Stimulated activated CD8-positive, alpha-beta memory T cell treated with anti-CD3 and anti-CD28 coated beads, Interleukin-2, amount 100 ng/mL, for 48 hours (primary cell): ENCODE measurements around the gene SPRR2B.
"Not testable (repeated sequence)": the region's sequence is repeated elsewhere in the genome, so short reads cannot be mapped to it uniquely, and the experiment has no call there.

Source experiments
- DNase-seq, 2 donors: peaks; one replicate each; pipeline ENCODE4 v3.0.0-alpha.2; 2020; ENCODE audit warnings: low read depth in 2 of 2

The SPRR2B gene

DNA sequence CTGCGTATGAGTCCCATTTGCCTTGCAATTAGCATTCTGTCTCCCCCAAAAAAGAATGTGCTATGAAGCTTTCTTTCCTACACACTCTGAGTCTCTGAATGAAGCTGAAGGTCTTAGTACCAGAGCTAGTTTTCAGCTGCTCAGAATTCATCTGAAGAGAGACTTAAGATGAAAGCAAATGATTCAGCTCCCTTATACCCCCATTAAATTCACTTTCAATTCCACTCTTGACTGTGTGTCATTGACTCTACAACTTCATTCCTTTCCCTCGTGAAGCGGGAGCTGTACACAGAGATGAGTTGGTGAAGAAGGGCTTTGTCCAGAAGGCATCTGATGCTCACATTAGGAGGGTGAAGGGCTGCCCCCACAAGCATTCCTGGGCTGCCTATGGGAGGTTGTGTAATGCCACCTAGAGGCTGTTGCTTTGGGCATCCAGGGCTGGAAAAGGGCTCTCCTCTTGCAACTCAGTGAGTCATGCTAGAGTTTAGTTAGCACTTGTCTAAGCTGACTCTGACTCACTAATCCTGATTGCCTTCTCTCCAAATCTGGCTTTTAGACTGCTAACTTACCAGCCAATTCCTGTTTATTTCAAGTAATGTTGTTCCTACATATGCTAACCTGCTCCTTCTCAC lies 38.6 kb downstream of the SPRR2B start:
- DNase-seq, result no peak

DNA sequence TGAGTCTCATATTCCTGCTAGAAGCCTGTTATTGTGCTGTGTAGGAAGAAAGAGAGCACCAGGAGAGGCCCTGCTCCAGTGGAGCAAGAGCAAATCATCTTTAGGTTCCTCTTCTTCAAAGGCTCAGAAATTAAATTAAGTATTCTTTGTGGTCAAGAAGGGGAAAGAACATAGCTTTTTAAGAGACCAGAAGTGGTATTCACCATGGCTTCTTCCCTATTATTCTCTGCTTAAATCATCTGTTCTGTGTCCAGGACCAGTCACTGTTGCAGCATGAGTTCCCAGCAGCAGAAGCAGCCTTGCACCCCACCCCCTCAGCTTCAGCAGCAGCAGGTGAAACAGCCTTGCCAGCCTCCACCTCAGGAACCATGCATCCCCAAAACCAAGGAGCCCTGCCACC lies 39.3 kb downstream of the SPRR2B start:
- DNase-seq, result no peak

DNA sequence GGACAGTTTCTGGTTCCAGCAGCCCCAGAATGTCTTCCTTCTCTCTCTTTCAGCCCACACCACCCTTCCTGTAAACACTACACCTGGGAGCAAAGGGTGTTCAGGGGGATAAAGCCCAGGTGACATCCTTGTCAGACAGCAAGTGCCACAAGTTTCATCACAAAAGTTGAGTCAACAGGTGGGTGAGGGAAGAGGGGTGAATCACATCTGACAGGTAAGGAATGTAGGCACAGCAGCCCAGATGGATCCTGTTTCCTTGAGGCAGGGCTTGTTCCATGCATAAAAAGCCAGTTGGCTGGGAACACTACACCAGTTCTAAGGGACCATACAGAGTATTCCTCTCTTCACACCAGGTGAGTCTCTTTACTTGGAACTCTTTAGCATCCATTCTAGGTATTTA lies 40.5 kb downstream of the SPRR2B start, which contains the start of gene SPRR1B:
Gene SPRR1B, plus strand, starts transcription at position 309 of the 400 bp plus-strand sequence. CDS start 1,143 bp downstream, outside the sequence.
- no peak for DNase-seq

DNA sequence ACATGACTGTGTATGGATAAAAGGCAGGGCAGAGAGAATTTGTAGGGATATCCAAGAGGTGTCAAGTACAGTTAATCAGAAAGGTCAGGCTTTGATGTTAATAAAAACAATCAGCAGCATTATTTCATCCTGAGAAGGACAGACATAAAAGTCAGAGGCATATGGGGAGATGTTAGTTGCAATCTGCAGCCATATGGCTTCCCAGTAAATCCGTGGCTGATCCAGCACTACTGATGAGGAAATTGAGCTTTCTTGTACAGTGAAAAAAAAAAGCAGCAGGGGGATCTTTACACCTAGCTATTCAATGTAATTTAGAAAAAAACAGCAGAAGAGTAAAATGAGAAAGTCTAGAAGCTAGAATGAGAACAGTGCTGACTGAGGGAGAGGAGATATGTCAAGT lies 42.6 kb downstream of the SPRR2B start:
- no peak for DNase-seq

DNA sequence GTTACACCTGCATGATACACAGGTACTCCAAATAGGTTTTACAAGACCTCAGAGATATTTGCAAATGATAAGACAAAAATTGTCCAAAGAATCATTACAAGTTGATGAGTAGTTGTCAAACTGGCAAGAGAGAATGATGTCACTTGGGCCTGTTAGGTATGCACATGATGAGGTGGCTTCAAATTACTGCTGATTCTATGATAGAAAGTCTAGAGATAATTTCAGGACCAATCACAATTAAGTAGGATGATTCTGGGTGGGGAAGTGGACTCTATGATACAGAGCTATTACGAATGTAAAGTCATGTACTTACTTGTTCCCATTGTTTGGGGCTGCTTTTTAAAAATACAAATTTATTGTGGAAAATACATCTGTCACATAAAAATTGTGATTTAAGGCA lies 45.6 kb downstream of the SPRR2B start:
- no peak for DNase-seq

DNA sequence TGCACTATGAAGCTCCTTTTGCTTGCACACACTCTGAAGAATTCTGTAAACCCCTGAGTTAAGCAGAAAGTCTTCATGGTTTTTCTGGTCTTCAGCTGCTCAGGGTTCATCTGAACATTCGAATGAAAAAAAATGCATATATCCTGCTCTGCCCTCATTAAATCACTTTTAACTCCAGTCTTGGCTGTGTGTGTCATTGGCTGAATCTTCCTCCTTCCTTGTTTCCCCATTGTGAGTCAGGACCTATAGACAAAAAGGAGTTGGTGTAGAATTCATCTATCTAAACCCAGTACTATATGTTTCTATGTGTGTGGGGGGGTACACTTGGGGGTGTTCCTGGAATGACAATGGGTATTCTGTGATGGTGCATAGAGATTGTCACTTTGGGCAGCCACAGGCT lies 47.0 kb downstream of the SPRR2B start:
- no peak for DNase-seq

DNA sequence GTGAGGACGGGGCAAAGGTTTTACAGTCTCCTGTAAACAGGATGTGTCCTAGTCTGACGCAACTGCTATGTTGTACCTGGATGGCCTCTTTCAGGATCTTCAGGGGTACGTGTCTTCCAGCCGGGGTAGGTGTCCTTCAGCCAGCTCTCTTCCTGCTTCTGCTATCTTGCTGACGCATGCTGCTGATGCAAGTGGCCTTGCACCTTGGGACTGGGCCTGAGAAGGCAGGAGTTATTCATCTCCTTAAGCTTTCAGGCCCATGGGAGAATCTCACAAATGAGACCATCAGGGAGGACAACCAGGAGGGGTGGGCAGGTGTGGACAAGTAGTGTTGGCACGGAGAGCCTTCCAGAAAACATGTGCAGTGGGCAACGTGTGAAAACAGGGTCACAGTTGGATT lies 48.3 kb downstream of the SPRR2B start:
- DNase-seq, result no peak

DNA sequence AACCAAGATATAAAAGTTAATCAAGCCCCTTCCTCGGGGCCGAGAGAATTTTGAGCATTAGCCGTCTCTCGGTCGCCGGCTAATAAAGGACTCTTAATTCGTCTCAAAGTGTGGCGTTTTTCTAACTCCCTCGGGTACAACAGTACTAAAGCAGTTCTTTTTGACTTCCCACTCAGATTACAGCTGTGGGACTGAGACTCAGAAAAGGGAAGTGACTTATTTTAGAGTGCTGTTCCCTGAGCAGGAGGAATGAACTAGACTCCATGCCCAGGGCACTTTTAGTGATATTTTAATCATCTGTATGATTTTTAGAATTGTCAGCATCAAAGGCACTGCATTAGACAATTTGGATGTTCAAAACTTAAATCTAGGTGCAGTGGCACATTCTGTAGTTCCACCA lies 49.1 kb downstream of the SPRR2B start:
- DNase-seq, result not testable (repeated sequence)

DNA sequence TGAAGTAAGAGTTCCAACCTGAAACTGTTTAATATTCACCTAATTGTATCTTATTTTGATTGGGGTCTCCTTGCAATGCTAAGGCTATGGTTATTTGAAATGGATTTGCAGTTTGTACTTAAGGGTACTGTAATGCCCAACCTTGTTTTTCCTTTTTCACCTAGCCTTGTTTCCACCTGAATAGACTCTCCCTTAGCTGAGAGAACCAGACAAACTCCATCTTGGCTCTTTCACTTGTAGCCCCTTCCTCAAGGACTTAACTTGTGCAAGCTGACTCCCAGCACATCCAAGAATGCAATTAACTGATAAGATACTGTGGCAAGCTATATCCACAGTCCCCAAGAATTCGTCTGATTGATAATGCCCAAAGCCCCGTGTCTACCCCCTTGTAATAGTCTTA lies 49.6 kb downstream of the SPRR2B start:
- DNase-seq, result not testable (repeated sequence)
